HTERT RPE-1 (cell line): Measurements from ENCODE around the gene NOL6.
"Not testable (repeated sequence)": the region's sequence is repeated elsewhere in the genome, so short reads cannot be mapped to it uniquely, and the experiment has no call there.

Experiments used
- in situ Hi-C: fragments of 300-500 bp; cut with MboI; formaldehyde crosslinking; loops from 4 replicates; pipeline ENCODE4 v1.14.3; 2020; ENCODE audit warnings: low sequenced_read_pairs

NOL6 gene

GRCh38 chr9:33472881-33473615, 676 bp downstream of the NOL6 start:
- in situ Hi-C loops, result no loop called here

DNA sequence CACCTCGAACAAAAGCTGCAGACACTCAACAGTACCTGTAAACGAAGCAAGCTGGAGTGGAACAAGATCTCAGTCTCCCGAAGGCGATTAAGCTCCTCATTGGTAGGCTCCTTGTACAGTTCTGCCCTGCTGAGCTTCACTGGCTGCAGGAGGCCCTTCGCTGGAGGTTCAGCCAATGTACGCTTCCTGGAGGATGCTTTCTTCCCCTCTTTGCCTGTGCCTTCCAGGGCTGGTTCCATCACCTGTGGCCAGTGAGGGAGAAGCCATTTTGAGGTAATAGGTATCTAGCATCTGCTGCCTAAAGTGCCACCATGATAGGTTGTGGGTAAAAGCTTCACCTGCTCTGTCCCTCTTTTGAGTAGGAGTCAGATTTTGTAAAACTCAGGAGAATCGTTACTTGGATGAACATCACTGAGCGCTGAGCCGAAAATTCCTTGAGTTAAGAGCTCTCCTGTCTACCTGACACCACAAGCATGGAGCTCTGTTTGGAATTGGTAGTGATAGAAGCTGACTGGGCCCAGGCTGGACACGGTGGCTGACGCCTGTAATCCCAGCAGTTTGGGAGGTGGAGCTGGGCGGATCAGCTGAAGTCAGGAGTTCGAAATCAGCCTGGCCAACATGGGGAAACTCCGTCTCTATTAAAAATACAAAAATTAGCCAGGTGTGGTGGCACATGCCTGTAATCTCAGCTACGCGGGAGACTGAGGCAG, 1.4 kb downstream of the NOL6 start:
- in situ Hi-C loops, result no loop called here

- in situ Hi-C loops, result no loop called here
These were observed 2.4 kb downstream of the NOL6 start for GRCh38 chr9:33471361-33471760.

DNA sequence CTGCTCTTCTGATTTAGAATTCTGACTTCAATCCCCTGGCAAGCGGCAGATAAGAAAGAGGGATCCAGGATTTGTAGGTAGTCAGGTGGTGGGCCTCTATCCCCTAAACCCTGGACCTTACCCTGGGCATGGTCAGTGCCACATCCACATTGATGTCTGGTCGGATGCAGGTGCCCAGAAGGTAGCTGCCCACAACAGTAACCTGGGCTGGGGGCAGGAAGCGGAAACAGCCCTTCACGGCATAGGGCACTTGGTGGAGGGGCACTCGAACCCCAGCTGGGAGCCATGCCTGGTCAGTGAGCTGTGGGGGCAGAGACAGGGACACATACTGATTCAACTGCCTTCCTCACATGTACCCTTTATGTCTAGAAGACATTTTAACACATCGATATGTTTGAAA, 3.8 kb downstream of the NOL6 start:
- in situ Hi-C loops, result no loop called here

DNA sequence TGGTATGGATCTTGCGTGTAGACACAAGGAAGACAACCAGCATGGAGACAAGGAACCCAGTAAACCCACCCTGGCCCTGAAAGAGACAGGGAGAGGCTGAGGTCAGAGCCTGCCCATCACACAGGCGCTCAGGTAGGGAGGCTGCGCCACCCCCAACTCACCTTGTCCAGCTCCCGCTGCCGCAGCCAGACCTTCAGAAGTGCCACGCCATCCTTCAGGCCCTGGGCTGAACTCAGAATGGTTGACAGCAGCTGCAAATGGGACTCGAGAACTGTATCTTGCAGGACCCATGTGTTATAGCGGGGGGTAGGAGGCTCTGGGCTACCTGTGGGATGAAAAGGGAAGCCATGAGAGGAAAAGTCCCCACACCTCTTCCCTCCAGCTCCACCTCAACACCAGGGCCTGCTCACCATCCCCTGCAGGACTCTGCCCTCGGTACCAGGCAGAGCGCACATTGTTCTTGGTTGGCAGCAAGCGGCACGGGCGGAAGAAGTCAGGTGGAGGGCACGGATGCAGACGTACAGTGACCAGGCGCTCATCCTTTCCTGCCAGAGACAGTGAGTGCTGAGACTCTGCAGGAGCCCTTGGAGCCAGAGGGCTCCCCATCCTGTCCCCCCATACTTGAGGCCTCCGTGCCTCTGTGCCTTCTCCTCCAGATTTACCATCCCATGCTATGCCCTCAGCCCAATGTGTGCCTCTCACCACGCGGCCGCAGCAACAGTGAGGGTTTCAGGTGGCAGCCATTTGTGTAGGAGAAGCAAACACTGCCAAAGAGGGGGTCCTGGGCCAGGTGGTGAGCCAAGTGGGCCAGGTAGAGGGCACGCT, 4.7 kb downstream of the NOL6 start:
- in situ Hi-C loops, result no loop called here

GRCh38 chr9:33468215-33468730, 5.5 kb downstream of the NOL6 start:
- in situ Hi-C loops, result no loop called here

GRCh38 chr9:33467526-33467925, 6.2 kb downstream of the NOL6 start:
- in situ Hi-C loops, result no loop called here

DNA sequence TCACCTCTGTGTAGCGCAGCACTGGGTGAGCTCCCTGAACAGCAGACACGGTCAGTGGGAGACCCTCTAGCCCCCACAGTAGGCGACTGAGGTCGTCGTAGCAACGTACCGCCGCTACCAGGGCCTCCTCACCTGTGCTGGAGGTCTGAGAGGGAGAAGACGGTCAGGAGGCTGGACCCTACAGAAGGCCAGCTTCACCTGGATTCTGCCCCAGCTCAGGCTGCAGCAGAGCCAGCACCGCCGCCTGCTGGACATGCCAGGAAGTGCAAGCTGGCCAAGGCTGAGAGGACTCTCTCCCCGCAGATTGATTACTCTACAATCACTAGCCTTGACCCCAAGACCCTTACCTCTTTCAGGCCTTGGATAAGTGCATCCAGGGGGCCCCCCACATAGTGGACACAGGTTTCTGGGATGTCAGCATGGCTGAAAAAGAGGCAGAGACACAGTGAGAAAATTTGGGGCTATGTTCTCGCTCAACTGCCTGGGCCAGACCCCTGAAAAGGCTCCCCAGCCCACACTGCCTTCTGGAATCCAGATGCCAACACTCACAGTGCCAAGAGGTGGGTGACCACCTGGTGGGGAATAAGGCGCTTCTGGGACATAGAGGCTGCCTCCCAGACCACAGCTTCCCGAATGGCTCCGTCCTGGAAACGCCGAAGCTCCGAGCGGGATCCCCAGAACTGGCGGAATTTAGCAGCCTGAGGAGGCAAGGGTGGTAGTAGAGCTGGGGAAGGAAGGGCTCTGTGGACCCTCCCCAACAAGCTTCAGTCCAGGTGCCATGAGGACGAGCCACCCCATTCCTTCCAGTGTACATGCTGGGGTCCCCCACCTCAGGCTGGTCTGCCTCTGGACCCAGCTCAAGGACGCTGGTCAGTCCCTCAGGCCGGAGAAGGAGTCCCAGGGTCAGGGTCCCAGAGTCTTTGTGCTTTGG, 6.9 kb downstream of the NOL6 start:
- in situ Hi-C loops, result no loop called here

DNA sequence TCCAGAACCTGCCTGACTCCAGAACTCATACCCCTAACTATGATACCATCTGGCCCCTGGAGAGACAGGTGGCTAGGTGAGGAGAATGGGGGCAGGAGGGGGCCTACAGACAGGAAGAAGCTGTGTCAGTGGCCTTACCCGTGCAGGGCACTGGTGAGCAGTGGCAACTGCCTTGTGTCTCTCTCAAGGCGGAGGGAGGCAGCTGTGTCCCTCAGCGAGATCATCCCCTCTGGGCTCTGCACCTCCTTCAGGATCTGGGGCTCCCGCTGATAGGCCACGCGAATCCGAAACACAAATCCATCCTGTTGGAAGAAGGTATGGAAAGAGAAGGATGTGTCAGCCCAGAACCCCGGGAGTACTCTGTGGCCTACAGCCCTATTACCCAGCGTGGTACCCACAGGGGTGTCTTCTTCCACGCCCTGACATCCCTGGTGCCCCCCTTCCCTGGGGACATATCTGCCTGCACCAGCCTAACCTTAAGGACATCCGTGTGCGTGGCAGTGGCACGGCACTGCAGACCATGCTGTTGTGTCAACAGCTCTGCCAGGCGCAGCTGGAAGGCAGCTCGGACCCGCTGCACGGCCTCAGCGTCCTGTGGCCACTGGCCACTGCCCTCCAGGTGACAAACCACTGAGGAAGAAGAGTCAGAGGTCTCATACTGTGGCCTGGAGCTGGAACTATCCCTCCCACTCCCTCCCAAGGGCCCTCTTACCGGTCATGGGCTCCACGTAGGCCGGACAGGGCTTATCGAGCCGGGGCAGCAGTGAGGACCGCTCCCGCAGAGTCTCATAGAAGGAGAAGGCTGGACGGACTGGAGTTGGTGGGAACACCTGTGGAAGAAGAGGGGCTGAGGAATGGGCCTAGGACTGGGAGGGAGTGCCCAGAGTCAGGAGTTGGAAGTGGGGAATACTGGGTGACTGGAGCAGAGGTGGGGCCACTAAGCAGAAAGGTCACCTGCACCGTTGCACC, 7.8 kb downstream of the NOL6 start:
- in situ Hi-C loops, result no loop called here

DNA sequence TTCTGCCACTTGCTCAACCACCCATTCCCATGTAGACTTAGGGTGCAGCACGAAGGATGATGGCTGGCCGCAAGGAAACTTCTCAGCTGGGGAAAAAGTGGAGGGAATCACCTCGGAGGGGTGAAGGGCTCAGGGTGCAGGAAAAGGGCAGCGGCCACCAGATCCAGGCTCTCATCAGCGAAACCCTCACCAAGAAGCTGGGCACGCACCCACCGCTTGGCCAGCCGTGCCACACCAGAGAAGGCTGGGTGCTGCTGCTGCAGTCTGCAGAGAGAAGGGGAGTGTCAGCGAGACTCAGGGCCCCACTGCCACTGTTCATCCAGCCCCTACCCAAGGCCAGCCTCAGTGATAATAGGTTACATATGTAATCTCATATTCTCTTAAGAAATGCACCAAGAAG, 8.6 kb downstream of the NOL6 start:
- in situ Hi-C loops, result no loop called here

GRCh38 chr9:33464045-33464636, 9.6 kb downstream of the NOL6 start:
- in situ Hi-C loops, result no loop called here

DNA sequence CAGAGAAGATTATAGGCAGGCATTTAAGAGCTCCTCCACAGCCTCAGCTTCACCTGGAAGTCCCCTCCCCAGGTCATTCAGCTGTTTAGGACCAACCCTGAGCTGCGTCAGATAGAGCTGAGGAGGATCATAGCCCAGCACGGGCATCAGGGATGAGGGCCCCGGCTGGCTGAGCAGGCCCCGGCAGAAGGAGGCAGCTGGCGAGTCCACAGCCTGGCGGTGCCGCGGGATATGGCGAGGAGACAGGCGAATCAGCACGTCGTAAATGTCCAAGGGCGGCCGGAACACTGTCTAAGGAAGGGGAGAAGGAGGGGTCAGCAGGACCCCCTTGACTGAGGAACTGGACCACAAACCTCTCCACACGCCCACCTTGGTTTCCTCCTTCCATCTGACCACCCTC, 10.6 kb downstream of the NOL6 start:
- in situ Hi-C loops, result no loop called here

DNA sequence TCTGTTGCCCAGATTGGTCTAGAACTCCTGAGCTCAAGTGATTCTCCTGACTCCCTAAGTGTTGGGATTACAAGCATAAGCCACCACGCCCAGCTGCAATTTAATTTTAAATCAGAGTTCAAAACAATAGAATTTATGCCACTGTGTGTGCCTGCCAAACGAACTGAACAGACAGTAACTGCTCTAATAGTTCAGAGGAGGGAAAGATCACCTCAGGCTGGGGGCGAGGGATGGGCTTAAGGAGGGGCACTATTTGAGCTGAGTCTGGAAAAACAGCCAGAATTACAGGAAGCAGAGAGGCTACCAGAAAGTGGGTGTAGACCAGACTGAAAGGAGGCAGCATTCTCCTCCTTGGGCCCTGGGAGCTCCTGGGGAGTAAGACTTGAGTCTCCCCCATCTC, 12.2 kb downstream of the NOL6 start:
- in situ Hi-C loops, result no loop called here

GRCh38 chr9:33460854-33461253, 12.9 kb downstream of the NOL6 start:
- in situ Hi-C loops, result no loop called here

GRCh38 chr9:33459115-33459514, 14.6 kb downstream of the NOL6 start:
- in situ Hi-C loops, result no loop called here

DNA sequence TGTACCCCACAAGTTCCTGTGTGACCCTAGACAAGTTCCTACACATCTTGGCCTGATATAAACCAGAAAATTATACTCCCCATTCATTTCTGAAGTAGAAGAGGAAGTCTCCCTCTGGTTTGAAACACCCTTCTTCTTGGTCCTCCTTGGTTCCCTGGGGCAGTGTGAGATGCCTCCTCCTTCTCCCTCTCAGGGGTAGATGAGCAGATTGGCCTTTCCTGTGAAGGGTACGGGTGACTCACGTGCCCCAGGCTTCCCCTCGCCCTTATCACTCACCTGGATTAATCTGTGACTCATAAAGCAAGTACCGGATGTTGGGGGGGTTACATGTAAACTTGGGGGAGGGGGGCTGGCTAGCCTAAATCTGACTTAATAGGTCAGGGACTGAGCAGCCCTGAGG, 15.3 kb downstream of the NOL6 start:
- in situ Hi-C loops, result no loop called here

GRCh38 chr9:33455945-33456344, 17.8 kb downstream of the NOL6 start:
- in situ Hi-C loops, result no loop called here

- in situ Hi-C loops, result not testable (repeated sequence)
These were observed 18.3 kb downstream of the NOL6 start for GRCh38 chr9:33455456-33455855.

DNA sequence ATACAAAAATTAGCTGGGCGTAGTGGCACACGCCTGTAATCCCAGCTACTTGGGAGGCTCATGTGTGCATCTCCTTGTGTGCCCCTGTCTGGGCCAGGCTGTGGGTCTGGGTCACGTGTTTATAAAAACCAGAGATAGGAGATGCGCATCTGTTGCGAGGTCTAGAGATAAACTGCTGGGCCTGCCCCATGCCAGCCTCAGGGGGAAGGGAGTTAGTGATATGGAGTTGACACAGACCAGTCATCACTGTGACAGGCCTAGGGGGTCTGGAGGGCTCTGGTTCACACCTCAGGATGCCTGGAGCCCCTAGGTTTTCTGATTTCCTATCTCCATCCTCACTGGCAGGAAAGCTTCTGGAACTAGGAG, 19.1 kb downstream of the NOL6 start:
- in situ Hi-C loops, result not testable (repeated sequence)
